Activated naive CD4-positive, alpha-beta T cell treated with anti-CD3 and anti-CD28 coated beads, Interleukin-2, amount 50 U/mL, for 24 hours (primary cell): Measurements from ENCODE around the gene ITCH.
A peak's percentile ranks its signal among the peaks of the same experiment; 100 is the strongest.
"Not testable (repeated sequence)": the region's sequence is repeated elsewhere in the genome, so short reads cannot be mapped to it uniquely, and the experiment has no call there.

ENCODE experiments used
- H3K27ac Mint-ChIP-seq: one replicate; pipeline ENCODE4 v1.8.0; 2021; ENCODE audit warnings: mild to moderate bottlenecking, mixed read lengths
- H3K27me3 Mint-ChIP-seq: one replicate; pipeline ENCODE4 v1.8.0; 2021; ENCODE audit warnings: mixed read lengths
- H3K36me3 Mint-ChIP-seq: one replicate; pipeline ENCODE4 v1.8.0; 2021; ENCODE audit warnings: mixed read lengths
- H3K4me1 Mint-ChIP-seq: one replicate; pipeline ENCODE4 v1.8.0; 2021; ENCODE audit warnings: mixed read lengths
- H3K4me3 Mint-ChIP-seq: one replicate; pipeline ENCODE4 v1.8.0; 2021; ENCODE audit warnings: mild to moderate bottlenecking, mixed read lengths
- H3K9me3 Mint-ChIP-seq: one replicate; pipeline ENCODE4 v1.8.0; 2021; ENCODE audit warnings: mixed read lengths

Gene ITCH

DNA sequence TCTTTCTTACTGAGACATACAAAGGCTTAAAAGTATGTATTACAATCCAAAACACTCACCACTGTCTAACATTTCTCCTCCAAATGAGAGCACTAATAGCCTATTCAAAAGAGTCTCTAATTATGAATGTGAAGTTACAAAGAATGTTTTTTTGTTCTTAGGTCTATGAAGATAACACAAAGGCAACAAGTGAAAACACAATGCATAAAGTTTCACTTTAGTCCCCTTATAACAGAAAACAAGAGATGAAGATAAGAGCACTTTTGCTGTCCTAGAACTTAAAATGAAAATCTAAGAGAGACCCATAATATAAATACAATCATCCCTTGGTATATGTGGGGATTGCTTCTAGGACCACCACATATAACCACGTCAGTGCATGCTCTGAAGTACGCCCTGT is 25.6 kb downstream of the ITCH start:
- H3K9me3 Mint-ChIP-seq = no peaks in the 10 kb centered on the region
- no peaks in the 10 kb centered on the region for H3K27me3 Mint-ChIP-seq
- peaks cover 48% of the 10 kb centered on the region for H3K4me1 Mint-ChIP-seq
- no peak overlapping the region for H3K27ac Mint-ChIP-seq
- H3K4me3 Mint-ChIP-seq = no peak overlapping the region
- peaks cover 4% of the 10 kb centered on the region for H3K36me3 Mint-ChIP-seq

- Mint-ChIP-seq H3K4me3 (no peak overlapping the region), H3K4me1 (peaks cover 48% of the 10 kb centered on the region), H3K27ac (peak overlapping the region; percentile 9), H3K27me3 (no peaks in the 10 kb centered on the region), H3K36me3 (peaks cover 4% of the 10 kb centered on the region), H3K9me3 (no peaks in the 10 kb centered on the region)
These were observed 26.3 kb downstream of the ITCH start for GRCh38 chr20:34389206-34389953.

- Mint-ChIP-seq H3K4me3 (no peak overlapping the region), H3K27ac (no peak overlapping the region), H3K27me3 (no peaks in the 10 kb centered on the region), H3K4me1 (peaks cover 48% of the 10 kb centered on the region), H3K9me3 (no peaks in the 10 kb centered on the region), H3K36me3 (peaks cover 8% of the 10 kb centered on the region)
These were observed 27.0 kb downstream of the ITCH start for GRCh38 chr20:34389954-34390555.

GRCh38 chr20:34396408-34396807 is 33.3 kb downstream of the ITCH start:
- H3K36me3 Mint-ChIP-seq = peaks cover 14% of the 10 kb centered on the region
- no peaks in the 10 kb centered on the region for H3K27me3 Mint-ChIP-seq
- peaks cover 30% of the 10 kb centered on the region for H3K4me1 Mint-ChIP-seq
- no peaks in the 10 kb centered on the region for H3K9me3 Mint-ChIP-seq
- no peak overlapping the region for H3K4me3 Mint-ChIP-seq
- H3K27ac Mint-ChIP-seq = no peak overlapping the region

DNA sequence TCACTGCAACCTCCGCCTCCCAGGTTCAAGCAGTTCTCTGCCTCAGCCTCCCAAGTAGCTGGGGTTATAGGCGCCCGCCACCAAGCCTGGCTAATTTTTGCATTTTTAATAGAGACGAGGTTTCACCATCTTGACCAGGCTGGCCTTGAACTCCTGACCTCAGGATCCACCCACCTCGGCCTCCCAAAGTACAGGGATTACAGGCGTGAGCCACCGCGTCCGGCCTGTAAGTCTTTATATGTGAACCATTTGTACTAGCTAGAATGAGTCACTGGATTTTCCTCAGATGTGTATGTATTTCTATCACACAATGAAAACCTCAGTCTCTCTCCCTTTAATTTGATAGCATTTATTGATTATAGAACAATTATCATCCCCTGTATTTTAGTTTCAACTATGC is 34.0 kb downstream of the ITCH start:
- Mint-ChIP-seq H3K27ac (no peak overlapping the region), H3K36me3 (peaks cover 14% of the 10 kb centered on the region), H3K27me3 (no peaks in the 10 kb centered on the region), H3K9me3 (no peaks in the 10 kb centered on the region), H3K4me3 (no peak overlapping the region), H3K4me1 (peaks cover 37% of the 10 kb centered on the region)

DNA sequence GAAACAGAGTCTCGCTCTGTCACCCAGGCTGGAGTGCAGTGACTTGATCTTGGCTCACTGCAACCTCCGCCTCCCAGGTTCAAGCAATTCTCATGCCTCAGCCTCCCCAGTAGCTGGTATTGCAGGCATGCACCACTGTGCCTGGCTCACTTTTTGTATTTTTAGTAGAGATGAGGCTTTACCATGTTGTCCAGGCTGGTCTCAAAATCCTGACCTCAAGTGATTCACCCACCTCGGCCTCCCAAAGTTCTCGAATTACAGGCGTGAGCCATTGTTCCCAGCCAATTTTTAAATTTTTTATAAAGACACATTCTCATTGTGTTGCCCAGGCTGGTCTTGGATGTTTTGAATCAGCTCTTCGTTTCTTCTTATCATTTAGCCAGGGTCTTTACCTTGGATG is 37.7 kb downstream of the ITCH start:
- not testable (repeated sequence) for H3K36me3 Mint-ChIP-seq, H3K27me3 Mint-ChIP-seq, H3K9me3 Mint-ChIP-seq, H3K4me3 Mint-ChIP-seq
- H3K27ac Mint-ChIP-seq = peak overlapping the region; percentile 76
- H3K4me1 Mint-ChIP-seq = peaks cover 57% of the 10 kb centered on the region

- Mint-ChIP-seq H3K27me3 (no peaks in the 10 kb centered on the region), H3K4me1 (peaks cover 56% of the 10 kb centered on the region), H3K9me3 (no peaks in the 10 kb centered on the region), H3K36me3 (peaks cover 6% of the 10 kb centered on the region), H3K4me3 (no peak overlapping the region), H3K27ac (peak overlapping the region; percentile 56)
These were observed 38.8 kb downstream of the ITCH start for GRCh38 chr20:34401741-34402455.

DNA sequence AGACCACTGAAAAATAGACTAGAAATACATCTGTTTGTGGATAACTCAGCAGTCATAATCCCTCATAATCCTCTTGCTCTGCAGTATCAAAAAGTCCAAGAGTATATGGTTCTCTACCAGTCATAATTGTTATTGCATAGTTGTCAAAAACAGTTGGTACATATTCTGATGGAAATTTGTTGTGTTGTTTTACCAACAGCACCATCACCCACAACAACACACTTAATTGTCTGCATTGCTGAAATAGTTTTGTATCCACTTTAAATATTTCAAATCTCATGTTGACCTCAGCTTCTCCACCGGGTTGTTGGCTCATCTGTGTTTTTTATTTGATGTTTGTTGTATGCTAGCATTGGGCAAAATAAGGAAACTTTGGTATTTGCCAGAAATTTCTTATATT is 39.4 kb downstream of the ITCH start:
- Mint-ChIP-seq H3K4me1 (peaks cover 54% of the 10 kb centered on the region), H3K4me3 (no peak overlapping the region), H3K9me3 (no peaks in the 10 kb centered on the region), H3K27ac (peak overlapping the region; percentile 56), H3K27me3 (no peaks in the 10 kb centered on the region), H3K36me3 (peaks cover 6% of the 10 kb centered on the region)

GRCh38 chr20:34403063-34403827 is 40.2 kb downstream of the ITCH start:
- no peaks in the 10 kb centered on the region for H3K9me3 Mint-ChIP-seq
- peaks cover 9% of the 10 kb centered on the region for H3K36me3 Mint-ChIP-seq
- no peak overlapping the region for H3K4me3 Mint-ChIP-seq
- H3K27me3 Mint-ChIP-seq = no peaks in the 10 kb centered on the region
- H3K4me1 Mint-ChIP-seq = peaks cover 58% of the 10 kb centered on the region
- peak overlapping the region; percentile 39 for H3K27ac Mint-ChIP-seq

GRCh38 chr20:34403908-34404307 is 40.8 kb downstream of the ITCH start:
- no peak overlapping the region for H3K4me3 Mint-ChIP-seq
- no peaks in the 10 kb centered on the region for H3K27me3 Mint-ChIP-seq
- H3K9me3 Mint-ChIP-seq = no peaks in the 10 kb centered on the region
- peak overlapping the region; percentile 3 for H3K27ac Mint-ChIP-seq
- peaks cover 15% of the 10 kb centered on the region for H3K36me3 Mint-ChIP-seq
- H3K4me1 Mint-ChIP-seq = peaks cover 62% of the 10 kb centered on the region

DNA sequence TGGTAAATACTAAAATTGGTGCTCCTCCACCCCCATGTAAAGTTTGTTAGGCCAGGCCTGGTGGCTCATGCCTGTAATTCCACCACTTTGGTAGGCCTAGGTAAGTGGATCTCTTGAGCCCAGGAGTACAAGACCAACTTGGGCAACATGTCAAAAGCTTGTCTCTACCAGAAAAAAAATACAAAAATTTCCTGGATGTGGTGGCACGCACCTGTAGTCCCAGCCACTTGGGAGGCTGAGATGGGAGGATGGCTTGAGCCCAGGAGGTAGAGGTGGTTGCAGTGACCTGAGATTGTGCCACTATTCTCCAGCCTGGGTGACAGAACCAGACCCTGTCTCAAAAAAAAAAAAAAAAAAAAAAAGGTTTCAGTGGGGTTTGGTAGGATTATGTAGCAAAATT is 41.7 kb downstream of the ITCH start:
- no peak overlapping the region for H3K27ac Mint-ChIP-seq
- H3K36me3 Mint-ChIP-seq = peaks cover 18% of the 10 kb centered on the region
- H3K4me1 Mint-ChIP-seq = peaks cover 65% of the 10 kb centered on the region
- H3K27me3 Mint-ChIP-seq = no peaks in the 10 kb centered on the region
- H3K4me3 Mint-ChIP-seq = no peak overlapping the region
- H3K9me3 Mint-ChIP-seq = no peaks in the 10 kb centered on the region

- Mint-ChIP-seq H3K36me3 (peaks cover 17% of the 10 kb centered on the region), H3K27ac (peak overlapping the region; percentile 74), H3K4me1 (peaks cover 62% of the 10 kb centered on the region)
- H3K27me3 Mint-ChIP-seq, H3K4me3 Mint-ChIP-seq, H3K9me3 Mint-ChIP-seq: not testable (repeated sequence)
These were observed 42.2 kb downstream of the ITCH start for GRCh38 chr20:34405247-34405651.

GRCh38 chr20:34405942-34406341 is 42.9 kb downstream of the ITCH start:
- peaks cover 15% of the 10 kb centered on the region for H3K36me3 Mint-ChIP-seq
- H3K4me3 Mint-ChIP-seq, H3K27me3 Mint-ChIP-seq, H3K9me3 Mint-ChIP-seq, H3K27ac Mint-ChIP-seq: not testable (repeated sequence)
- peaks cover 59% of the 10 kb centered on the region for H3K4me1 Mint-ChIP-seq

- Mint-ChIP-seq H3K36me3 (peaks cover 12% of the 10 kb centered on the region), H3K4me3 (no peak overlapping the region), H3K27ac (no peak overlapping the region), H3K4me1 (peaks cover 48% of the 10 kb centered on the region), H3K9me3 (no peaks in the 10 kb centered on the region), H3K27me3 (no peaks in the 10 kb centered on the region)
These were observed 44.9 kb downstream of the ITCH start for GRCh38 chr20:34407962-34408474.

DNA sequence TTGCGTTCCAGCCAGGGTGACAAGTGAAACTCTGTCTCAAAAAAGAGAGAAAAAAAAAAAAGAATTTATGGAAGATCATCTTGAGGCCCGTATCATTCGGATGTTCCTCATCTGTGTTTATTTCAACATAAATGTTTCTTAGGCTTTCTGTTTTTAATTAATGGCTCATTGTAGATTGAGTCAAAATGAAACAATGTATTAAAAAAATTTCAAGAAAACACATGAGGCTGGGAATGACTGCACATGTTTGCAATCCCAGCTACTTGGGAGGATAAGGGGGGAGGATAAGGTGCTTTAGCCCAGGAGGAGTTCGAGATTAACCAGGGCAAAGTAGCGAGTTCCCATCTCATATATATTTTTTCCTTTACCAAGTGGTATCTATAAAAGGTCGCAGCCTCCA is 47.3 kb downstream of the ITCH start:
- Mint-ChIP-seq H3K4me3 (no peak overlapping the region), H3K4me1 (peaks cover 39% of the 10 kb centered on the region), H3K36me3 (peaks cover 18% of the 10 kb centered on the region), H3K27me3 (no peaks in the 10 kb centered on the region), H3K27ac (no peak overlapping the region), H3K9me3 (no peaks in the 10 kb centered on the region)
